ENCODE data around the gene PCDH9.

The PCDH9 gene

GRCh38 chr13:67219113-67219512, 11.0 kb downstream of the PCDH9 start:
- H3K27me3 ChIP-seq (ENCODE audit: control insufficient read depth in 1 of 2, insufficient read depth in 1 of 2, low read length in 2 of 2), result no peaks in the 10 kb centered on the region
- no peak overlapping the region for H2AK5ac ChIP-seq (ENCODE audit: low read length, severe bottlenecking)
- H3K18ac ChIP-seq (ENCODE audit: low read depth in 1 of 2, low read length in 2 of 2), result no peak overlapping the region
- H2BK12ac ChIP-seq (ENCODE audit: low read length in 2 of 2), result no peak overlapping the region
- no peak overlapping the region for H3K4me3 ChIP-seq (ENCODE audit: insufficient read depth in 1 of 2, low read depth in 1 of 2, low read length in 2 of 2)
- H3K36me3 ChIP-seq (ENCODE audit: control insufficient read depth in 1 of 2, insufficient read depth in 2 of 2, low read depth in 1 of 2, low read length in 2 of 2), result no peaks in the 10 kb centered on the region
- H3K4me1 ChIP-seq (ENCODE audit: control insufficient read depth, insufficient read depth, low read depth, low read length), result no peaks in the 10 kb centered on the region
- no peak overlapping the region for H2BK5ac ChIP-seq (ENCODE audit: low read depth, low read length, poor library complexity, severe bottlenecking)
- no peak overlapping the region for H3K27ac ChIP-seq (ENCODE audit: low read length, poor library complexity, severe bottlenecking)
- no peak overlapping the region for H4K91ac ChIP-seq (ENCODE audit: low read length)
- no peak overlapping the region for H3K14ac ChIP-seq (ENCODE audit: low read length in 2 of 2)
- no peak overlapping the region for H4K8ac ChIP-seq (ENCODE audit: low read length)
- H3K9me3 ChIP-seq (ENCODE audit: control insufficient read depth, low read length), result no peaks in the 10 kb centered on the region
- no peak overlapping the region for H2BK15ac ChIP-seq (ENCODE audit: low read depth, poor library complexity, severe bottlenecking)
- no peak overlapping the region for H3K4ac ChIP-seq (ENCODE audit: low read depth in 1 of 2, low read length in 2 of 2)
- H3K4me2 ChIP-seq (ENCODE audit: low read length, poor library complexity, severe bottlenecking), result no peak overlapping the region
- H2BK120ac ChIP-seq (ENCODE audit: low read depth, low read length), result no peak overlapping the region
- H3K23ac ChIP-seq (ENCODE audit: low read length in 2 of 2), result no peak overlapping the region
- no peak for DNase-seq
- WGBS, result no CpG with 5 or more reads among the region's 1 CpG
- H2AFZ ChIP-seq (ENCODE audit: low read depth, low read length), result no peak overlapping the region
- peaks cover 3% of the 10 kb centered on the region for H3K79me1 ChIP-seq (replicated peaks; ENCODE audit: low read length, poor library complexity, severe bottlenecking)
- no peak overlapping the region for H3K9ac ChIP-seq (ENCODE audit: low read length)

- Histone ChIP-seq H3K4me2 (ENCODE audit: low read length, poor library complexity, severe bottlenecking) (no peak overlapping the region), H3K79me1 (replicated peaks; ENCODE audit: low read length, poor library complexity, severe bottlenecking) (peaks cover 3% of the 10 kb centered on the region), H3K4me3 (ENCODE audit: insufficient read depth in 1 of 2, low read depth in 1 of 2, low read length in 2 of 2) (no peak overlapping the region)
These were observed 12.3 kb downstream of the PCDH9 start for GRCh38 chr13:67217880-67218279.

GRCh38 chr13:67216864-67217263, 13.3 kb downstream of the PCDH9 start:
- Histone ChIP-seq H2BK5ac (ENCODE audit: low read depth, low read length, poor library complexity, severe bottlenecking) (no peak overlapping the region), H3K36me3 (ENCODE audit: control insufficient read depth in 1 of 2, insufficient read depth in 2 of 2, low read depth in 1 of 2, low read length in 2 of 2) (no peaks in the 10 kb centered on the region), H3K4me1 (ENCODE audit: control insufficient read depth, insufficient read depth, low read depth, low read length) (no peaks in the 10 kb centered on the region), H3K9ac (ENCODE audit: low read length) (no peak overlapping the region), H2AFZ (ENCODE audit: low read depth, low read length) (no peak overlapping the region), H4K8ac (ENCODE audit: low read length) (no peak overlapping the region), H3K14ac (ENCODE audit: low read length in 2 of 2) (no peak overlapping the region), H3K4me3 (ENCODE audit: insufficient read depth in 1 of 2, low read depth in 1 of 2, low read length in 2 of 2) (no peak overlapping the region), H3K79me1 (replicated peaks; ENCODE audit: low read length, poor library complexity, severe bottlenecking) (peaks cover 3% of the 10 kb centered on the region), H2BK12ac (ENCODE audit: low read length in 2 of 2) (no peak overlapping the region), H3K9me3 (ENCODE audit: control insufficient read depth, low read length) (no peaks in the 10 kb centered on the region), H2BK120ac (ENCODE audit: low read depth, low read length) (no peak overlapping the region), H3K23ac (ENCODE audit: low read length in 2 of 2) (no peak overlapping the region), H3K18ac (ENCODE audit: low read depth in 1 of 2, low read length in 2 of 2) (no peak overlapping the region), H2BK15ac (ENCODE audit: low read depth, poor library complexity, severe bottlenecking) (no peak overlapping the region), H3K4ac (ENCODE audit: low read depth in 1 of 2, low read length in 2 of 2) (no peak overlapping the region), H4K91ac (ENCODE audit: low read length) (no peak overlapping the region), H3K4me2 (ENCODE audit: low read length, poor library complexity, severe bottlenecking) (no peak overlapping the region), H3K27me3 (ENCODE audit: control insufficient read depth in 1 of 2, insufficient read depth in 1 of 2, low read length in 2 of 2) (no peaks in the 10 kb centered on the region), H3K27ac (ENCODE audit: low read length, poor library complexity, severe bottlenecking) (no peak overlapping the region), H2AK5ac (ENCODE audit: low read length, severe bottlenecking) (no peak overlapping the region)
- 97% methylated on average over 3 of the region's 4 CpGs for WGBS
- no peak for DNase-seq

More at GRCh38 chr13:67217880-67218279, 12.3 kb downstream of the PCDH9 start:
- Histone ChIP-seq H3K9me3 (ENCODE audit: control insufficient read depth, low read length) (no peaks in the 10 kb centered on the region), H3K9ac (ENCODE audit: low read length) (no peak overlapping the region), H4K8ac (ENCODE audit: low read length) (no peak overlapping the region), H3K18ac (ENCODE audit: low read depth in 1 of 2, low read length in 2 of 2) (no peak overlapping the region), H2BK5ac (ENCODE audit: low read depth, low read length, poor library complexity, severe bottlenecking) (no peak overlapping the region), H2BK15ac (ENCODE audit: low read depth, poor library complexity, severe bottlenecking) (no peak overlapping the region), H2BK120ac (ENCODE audit: low read depth, low read length) (no peak overlapping the region), H2AFZ (ENCODE audit: low read depth, low read length) (no peak overlapping the region), H3K4me1 (ENCODE audit: control insufficient read depth, insufficient read depth, low read depth, low read length) (no peaks in the 10 kb centered on the region), H3K36me3 (ENCODE audit: control insufficient read depth in 1 of 2, insufficient read depth in 2 of 2, low read depth in 1 of 2, low read length in 2 of 2) (no peaks in the 10 kb centered on the region), H3K23ac (ENCODE audit: low read length in 2 of 2) (no peak overlapping the region), H4K91ac (ENCODE audit: low read length) (no peak overlapping the region), H3K27ac (ENCODE audit: low read length, poor library complexity, severe bottlenecking) (no peak overlapping the region), H2AK5ac (ENCODE audit: low read length, severe bottlenecking) (no peak overlapping the region), H2BK12ac (ENCODE audit: low read length in 2 of 2) (no peak overlapping the region), H3K4ac (ENCODE audit: low read depth in 1 of 2, low read length in 2 of 2) (no peak overlapping the region), H3K14ac (ENCODE audit: low read length in 2 of 2) (no peak overlapping the region), H3K27me3 (ENCODE audit: control insufficient read depth in 1 of 2, insufficient read depth in 1 of 2, low read length in 2 of 2) (no peaks in the 10 kb centered on the region)
- DNase-seq, result no peak

- H3K4me1 ChIP-seq (ENCODE audit: control insufficient read depth, insufficient read depth, low read depth, low read length), result no peaks in the 10 kb centered on the region
- no peaks in the 10 kb centered on the region for H3K9me3 ChIP-seq (ENCODE audit: control insufficient read depth, low read length)
- no peak overlapping the region for H2AK5ac ChIP-seq (ENCODE audit: low read length, severe bottlenecking)
- no peak overlapping the region for H3K9ac ChIP-seq (ENCODE audit: low read length)
- H4K91ac ChIP-seq (ENCODE audit: low read length), result no peak overlapping the region
- H4K8ac ChIP-seq (ENCODE audit: low read length), result no peak overlapping the region
- H3K79me1 ChIP-seq (replicated peaks; ENCODE audit: low read length, poor library complexity, severe bottlenecking), result no peaks in the 10 kb centered on the region
- H3K18ac ChIP-seq (ENCODE audit: low read depth in 1 of 2, low read length in 2 of 2), result no peak overlapping the region
- no peak overlapping the region for H3K23ac ChIP-seq (ENCODE audit: low read length in 2 of 2)
- H3K27me3 ChIP-seq (ENCODE audit: control insufficient read depth in 1 of 2, insufficient read depth in 1 of 2, low read length in 2 of 2), result no peaks in the 10 kb centered on the region
- H2BK15ac ChIP-seq (ENCODE audit: low read depth, poor library complexity, severe bottlenecking), result no peak overlapping the region
- no peak overlapping the region for H2BK5ac ChIP-seq (ENCODE audit: low read depth, low read length, poor library complexity, severe bottlenecking)
- H3K36me3 ChIP-seq (ENCODE audit: control insufficient read depth in 1 of 2, insufficient read depth in 2 of 2, low read depth in 1 of 2, low read length in 2 of 2), result no peaks in the 10 kb centered on the region
- no peak overlapping the region for H3K4ac ChIP-seq (ENCODE audit: low read depth in 1 of 2, low read length in 2 of 2)
- H2BK120ac ChIP-seq (ENCODE audit: low read depth, low read length), result no peak overlapping the region
- H2BK12ac ChIP-seq (ENCODE audit: low read length in 2 of 2), result no peak overlapping the region
- H3K4me2 ChIP-seq (ENCODE audit: low read length, poor library complexity, severe bottlenecking), result no peak overlapping the region
- H3K14ac ChIP-seq (ENCODE audit: low read length in 2 of 2), result no peak overlapping the region
- no peak overlapping the region for H3K27ac ChIP-seq (ENCODE audit: low read length, poor library complexity, severe bottlenecking)
- no peak for DNase-seq
- H2AFZ ChIP-seq (ENCODE audit: low read depth, low read length), result no peak overlapping the region
- no peak overlapping the region for H3K4me3 ChIP-seq (ENCODE audit: insufficient read depth in 1 of 2, low read depth in 1 of 2, low read length in 2 of 2)
These were observed 19.9 kb downstream of the PCDH9 start for GRCh38 chr13:67210208-67210607.
